22Rv1 (cell line): ENCODE results near the gene PRIMPOL.
A peak's percentile ranks its signal among the peaks of the same experiment; 100 is the strongest.
"Not testable (repeated sequence)": the region's sequence is repeated elsewhere in the genome, so short reads cannot be mapped to it uniquely, and the experiment has no call there.

Experiments used
- H3K27ac ChIP-seq: fragments of 450-650 bp; 2 replicates; pipeline ENCODE4 v1.5.1; 2017
- ZFX ChIP-seq: fragments of 450-650 bp; IDR thresholded peaks from 2 replicates; pipeline ENCODE4 v1.6.1; 2017; ENCODE audit warnings: antibody characterized with exemption, borderline replicate concordance
- TF ChIP-seq, protein P1 (sequence below): fragments of 450-650 bp; IDR thresholded peaks from 2 replicates; pipeline ENCODE4 v1.5.1; 2017; ENCODE audit warnings: mild to moderate bottlenecking

Gene PRIMPOL

DNA sequence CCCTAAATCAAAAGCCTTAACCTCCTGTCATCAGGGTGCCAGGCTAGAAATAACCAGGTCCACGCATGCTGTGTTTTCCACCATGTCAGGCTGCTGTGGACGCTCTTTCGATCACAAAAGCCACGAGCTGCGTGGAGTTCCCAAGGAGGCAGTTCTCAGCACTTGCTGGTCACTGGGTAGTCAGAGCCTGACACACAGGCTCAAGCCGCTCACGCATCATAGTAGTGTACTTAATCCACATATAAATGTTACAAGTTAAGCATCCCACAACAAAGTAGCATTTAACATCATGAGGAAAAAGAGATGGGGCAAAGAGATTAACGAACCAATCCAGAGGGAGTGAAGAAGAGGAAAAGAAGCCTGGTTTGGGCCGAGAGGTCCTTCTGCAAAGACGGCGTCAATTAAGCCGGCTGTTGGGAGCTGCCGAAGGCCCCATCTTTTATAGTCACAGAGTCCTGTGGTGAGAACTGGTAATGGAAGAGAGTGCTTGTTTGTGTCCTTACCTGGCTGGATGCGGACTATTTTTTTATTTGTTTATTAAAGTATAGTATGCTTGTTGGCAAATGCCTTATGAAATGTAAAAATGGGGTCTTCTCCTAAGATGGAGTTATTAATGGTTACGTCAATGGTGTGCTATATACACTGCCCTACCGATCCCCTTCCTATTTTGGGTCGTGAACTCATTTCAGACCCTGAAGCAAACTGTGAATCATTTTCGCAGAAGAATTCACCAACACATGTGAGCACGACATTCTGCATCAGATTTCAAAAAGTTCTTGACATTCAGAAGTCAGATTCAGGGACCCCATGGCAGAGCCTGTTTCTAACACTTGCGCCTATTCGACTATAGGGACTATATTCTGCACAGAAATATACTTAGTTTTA, 675 bp downstream of the PRIMPOL start:
- no peak for TF ChIP-seq ZFX
- TF ChIP-seq, protein P1, sequence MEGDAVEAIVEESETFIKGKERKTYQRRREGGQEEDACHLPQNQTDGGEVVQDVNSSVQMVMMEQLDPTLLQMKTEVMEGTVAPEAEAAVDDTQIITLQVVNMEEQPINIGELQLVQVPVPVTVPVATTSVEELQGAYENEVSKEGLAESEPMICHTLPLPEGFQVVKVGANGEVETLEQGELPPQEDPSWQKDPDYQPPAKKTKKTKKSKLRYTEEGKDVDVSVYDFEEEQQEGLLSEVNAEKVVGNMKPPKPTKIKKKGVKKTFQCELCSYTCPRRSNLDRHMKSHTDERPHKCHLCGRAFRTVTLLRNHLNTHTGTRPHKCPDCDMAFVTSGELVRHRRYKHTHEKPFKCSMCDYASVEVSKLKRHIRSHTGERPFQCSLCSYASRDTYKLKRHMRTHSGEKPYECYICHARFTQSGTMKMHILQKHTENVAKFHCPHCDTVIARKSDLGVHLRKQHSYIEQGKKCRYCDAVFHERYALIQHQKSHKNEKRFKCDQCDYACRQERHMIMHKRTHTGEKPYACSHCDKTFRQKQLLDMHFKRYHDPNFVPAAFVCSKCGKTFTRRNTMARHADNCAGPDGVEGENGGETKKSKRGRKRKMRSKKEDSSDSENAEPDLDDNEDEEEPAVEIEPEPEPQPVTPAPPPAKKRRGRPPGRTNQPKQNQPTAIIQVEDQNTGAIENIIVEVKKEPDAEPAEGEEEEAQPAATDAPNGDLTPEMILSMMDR = no peak
- peak overlapping the region; percentile 97 for H3K27ac ChIP-seq

DNA sequence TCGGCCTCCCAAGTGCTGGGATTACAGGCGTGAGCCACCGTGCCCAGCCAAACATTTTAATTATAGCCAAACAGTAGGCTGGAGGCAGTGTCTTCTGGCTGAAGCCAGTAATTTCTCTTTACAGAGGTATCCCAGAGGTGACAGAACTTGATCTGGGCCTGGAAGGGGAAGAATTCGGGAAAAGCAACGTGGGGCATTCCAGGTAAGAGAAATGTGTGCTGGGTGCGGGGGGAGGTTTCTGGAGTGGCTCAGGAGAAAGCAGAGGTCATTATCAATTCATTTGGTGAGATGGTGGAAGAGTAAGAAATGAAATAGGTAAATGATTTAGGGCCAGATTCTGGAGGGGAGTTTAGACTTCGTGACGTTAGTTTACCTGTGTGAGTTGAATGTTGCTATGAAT, 2.4 kb downstream of the PRIMPOL start:
- TF ChIP-seq ZFX = no peak
- TF ChIP-seq, protein P1 = no peak
- no peak overlapping the region for H3K27ac ChIP-seq

DNA sequence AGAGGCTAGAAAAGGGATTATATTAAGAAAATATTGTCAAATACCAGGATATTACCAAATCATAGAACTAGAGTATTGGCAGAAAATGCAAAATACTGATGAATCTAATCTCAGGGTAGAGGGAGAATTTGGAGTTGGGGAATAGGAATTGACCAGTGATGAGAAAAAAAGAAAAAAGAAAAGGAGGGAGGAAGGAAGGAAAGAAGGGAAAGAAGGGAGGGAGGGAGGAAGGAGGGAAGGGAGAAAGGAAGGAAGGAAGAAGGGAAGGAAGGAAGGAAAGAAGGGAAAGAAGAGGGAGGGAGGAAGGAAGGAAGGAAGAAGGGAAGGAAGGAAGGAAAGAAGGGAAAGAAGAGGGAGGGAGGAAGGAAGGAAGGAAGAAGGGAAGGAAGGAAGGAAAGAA, 3.1 kb downstream of the PRIMPOL start:
- not testable (repeated sequence) for H3K27ac ChIP-seq

DNA sequence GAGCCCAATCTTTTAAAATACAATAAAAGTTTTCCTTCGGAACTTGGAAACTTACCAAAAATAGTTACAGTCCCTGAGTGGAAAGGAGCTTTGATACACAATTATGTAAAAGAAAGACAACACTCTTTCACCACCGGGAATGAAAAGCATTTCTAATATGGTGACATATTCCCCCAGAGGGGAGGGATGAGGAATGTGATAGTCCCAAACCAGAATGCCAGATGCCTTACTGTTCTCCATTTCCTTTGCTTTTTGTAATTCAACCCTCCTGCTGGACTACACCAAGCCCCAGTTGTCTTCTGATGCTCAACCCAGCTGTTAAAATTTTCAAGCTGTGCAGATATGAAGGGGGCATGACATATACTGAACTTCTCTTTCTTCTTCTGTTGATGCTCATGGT, 4.1 kb downstream of the PRIMPOL start:
- no peak overlapping the region for H3K27ac ChIP-seq
- TF ChIP-seq, protein P1 = no peak
- TF ChIP-seq ZFX = no peak

DNA sequence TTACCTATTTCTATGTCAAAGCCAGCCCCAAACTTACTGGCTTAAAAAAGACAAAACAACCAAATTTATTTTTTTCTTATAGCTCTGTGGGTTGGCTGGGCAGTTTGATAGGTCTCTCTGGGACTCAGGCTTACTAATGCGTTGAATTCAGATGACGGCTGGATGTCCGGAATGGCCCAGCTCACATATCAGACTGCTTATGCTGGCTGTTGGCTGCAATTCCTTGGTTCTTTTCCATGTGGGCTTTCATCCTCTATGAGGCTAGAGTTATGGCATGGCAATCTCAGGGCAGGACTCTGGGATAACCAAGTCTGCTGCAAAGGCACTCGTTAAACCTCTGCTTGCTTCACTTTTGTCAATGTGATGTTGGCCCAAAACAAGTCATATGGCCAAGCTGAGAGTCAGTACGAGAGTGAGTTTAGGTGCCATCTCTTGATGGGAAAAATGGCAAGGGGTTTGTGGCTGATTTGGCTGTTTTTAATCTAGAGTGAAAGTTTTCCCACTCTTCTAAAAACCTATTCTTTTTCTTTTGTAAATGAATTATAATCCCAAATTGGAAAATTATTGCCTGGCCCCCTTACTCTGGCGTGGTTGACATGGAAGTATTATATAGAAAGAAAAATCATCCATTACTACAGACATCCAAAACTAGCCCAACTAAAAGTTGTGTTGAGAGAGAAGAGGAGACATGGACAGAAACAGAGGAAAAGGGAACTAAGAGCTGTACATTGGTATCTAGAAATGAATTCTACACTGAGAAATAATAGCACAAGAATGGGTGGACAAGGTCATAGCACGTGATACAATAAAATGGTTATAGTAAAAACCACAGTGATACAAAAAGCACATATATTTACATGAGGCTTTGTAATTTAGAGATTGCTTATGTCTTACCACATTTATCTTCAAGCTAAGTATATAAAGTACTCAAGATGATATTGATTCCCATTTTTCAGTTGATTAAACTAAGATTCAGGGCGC, 6.6 kb downstream of the PRIMPOL start:
- no peak for TF ChIP-seq ZFX
- TF ChIP-seq, protein P1 = no peak
- H3K27ac ChIP-seq = no peak overlapping the region

DNA sequence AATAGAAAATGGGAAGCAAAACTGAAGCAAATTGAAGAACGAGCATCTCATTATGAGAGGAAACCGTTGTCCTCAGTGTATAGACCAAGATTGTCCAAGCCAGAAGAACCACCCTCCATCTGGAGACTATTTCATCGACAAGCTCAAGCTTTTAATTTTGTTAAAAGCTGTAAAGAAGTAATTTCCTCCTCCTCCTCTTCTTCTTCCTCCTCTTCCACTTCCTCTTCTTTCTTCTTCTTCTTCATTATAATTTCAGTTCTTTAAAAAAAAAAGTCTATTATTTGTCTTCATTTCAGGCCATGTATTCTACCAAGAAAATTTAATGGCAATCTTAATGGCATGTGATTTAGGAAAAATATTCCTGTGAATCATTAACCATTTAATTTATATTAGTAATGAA, 7.6 kb downstream of the PRIMPOL start:
- H3K27ac ChIP-seq = no peak overlapping the region
- no peak for TF ChIP-seq ZFX
- TF ChIP-seq, protein P1 = no peak

DNA sequence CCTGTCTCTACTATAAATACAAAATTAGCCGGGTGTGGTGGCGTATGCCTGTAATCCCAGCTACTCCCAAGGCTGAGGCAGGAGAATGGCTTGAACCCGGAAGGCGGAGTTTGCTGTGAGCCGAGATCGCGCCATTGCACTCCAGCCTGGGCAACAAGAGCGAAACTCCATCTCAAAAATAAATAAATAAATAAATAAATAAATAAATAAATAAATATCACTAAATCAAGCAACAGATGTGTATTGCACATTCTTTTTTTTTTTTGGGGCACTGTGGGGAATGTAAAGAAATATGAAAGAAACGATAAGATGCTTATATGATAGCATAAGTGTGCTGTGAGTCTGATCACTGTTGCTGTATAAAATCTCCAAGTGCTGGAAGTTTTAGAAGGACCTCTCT, 8.3 kb downstream of the PRIMPOL start:
- H3K27ac ChIP-seq = not testable (repeated sequence)

DNA sequence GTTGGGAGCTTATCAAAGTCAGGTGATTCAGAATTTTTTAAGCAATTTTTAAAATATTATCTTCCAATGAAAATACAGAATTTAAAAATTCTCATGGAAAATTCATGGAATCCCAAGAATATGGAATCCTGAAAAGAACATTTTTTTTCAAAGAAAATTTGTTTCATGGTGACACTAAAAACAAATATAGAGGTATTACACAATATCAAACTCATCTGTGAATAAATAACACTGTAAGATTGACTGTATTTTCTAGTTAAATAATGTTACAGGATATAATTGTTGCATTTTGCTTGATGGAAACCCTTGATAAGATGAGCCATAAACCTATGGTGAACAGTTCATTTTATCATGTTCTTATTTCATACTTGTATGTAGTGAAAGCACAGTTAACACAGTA, 11.4 kb downstream of the PRIMPOL start:
- no peak overlapping the region for H3K27ac ChIP-seq
- TF ChIP-seq, protein P1 = no peak
- TF ChIP-seq ZFX = no peak
